Endodermal cell (in vitro differentiated cells): ENCODE results near the gene ADH7. TPM values are rescaled to one million over a fixed set of nuclear protein-coding genes. Genes with fewer than 3 reads are reported as not detected.

ENCODE experiments used
- DNase-seq: peaks from one replicate; pipeline ENCODE4 v3.0.0-alpha.2; 2017
- H3K27ac ChIP-seq: 2 replicates; pipeline ENCODE4 v1.5.1; 2013; ENCODE audit warnings: mild to moderate bottlenecking, low read depth, low read length, moderate library complexity
- H3K27me3 ChIP-seq: 2 replicates; pipeline ENCODE4 v1.6.1; 2013; ENCODE audit warnings: mild to moderate bottlenecking, low read length, moderate library complexity; ENCODE audit not compliant: insufficient read depth, control insufficient read depth, poor library complexity, severe bottlenecking
- H3K36me3 ChIP-seq: 2 replicates; pipeline ENCODE4 v1.7.0; 2013; ENCODE audit warnings: mild to moderate bottlenecking, low read length, moderate library complexity; ENCODE audit not compliant: control insufficient read depth, insufficient read depth
- H3K4me1 ChIP-seq: one replicate; pipeline ENCODE4 v1.7.0; 2013; ENCODE audit warnings: low read length; ENCODE audit not compliant: control insufficient read depth, insufficient read depth
- H3K4me3 ChIP-seq: 2 replicates; pipeline ENCODE4 v1.5.1; 2013; ENCODE audit warnings: mild to moderate bottlenecking, low read length, moderate library complexity
- H3K9ac ChIP-seq: 2 replicates; pipeline ENCODE4 v1.6.1; 2013; ENCODE audit warnings: mild to moderate bottlenecking, low read length, moderate library complexity; ENCODE audit not compliant: poor library complexity, severe bottlenecking; ENCODE audit errors: extremely low read depth
- H3K9me3 ChIP-seq: 2 replicates; pipeline ENCODE4 v1.6.1; 2013; ENCODE audit warnings: mild to moderate bottlenecking, low read length, moderate library complexity; ENCODE audit not compliant: control insufficient read depth
- H3K27ac Mint-ChIP-seq: 2 replicates; pipeline ENCODE4 v1.8.0; 2020; ENCODE audit warnings: mixed read lengths
- H3K27me3 Mint-ChIP-seq: 2 replicates; pipeline ENCODE4 v1.8.0; 2021; ENCODE audit warnings: mild to moderate bottlenecking, mixed read lengths; ENCODE audit not compliant: insufficient read depth
- H3K36me3 Mint-ChIP-seq: 2 replicates; pipeline ENCODE4 v1.8.0; 2020; ENCODE audit warnings: low read depth, mixed read lengths
- H3K4me1 Mint-ChIP-seq: 2 replicates; pipeline ENCODE4 v1.8.0; 2020; ENCODE audit warnings: mixed read lengths
- H3K4me3 Mint-ChIP-seq: 2 replicates; pipeline ENCODE4 v1.8.0; 2020; ENCODE audit warnings: mild to moderate bottlenecking, moderate library complexity, mixed read lengths
- H3K9me3 Mint-ChIP-seq: 2 replicates; pipeline ENCODE4 v1.8.0; 2020; ENCODE audit warnings: mild to moderate bottlenecking, mixed read lengths
- WGBS, 2 experiments: methylation state at CpG; one replicate each; pipeline versions ENCODE4 v1.1.5 to v1.1.7; 2013; ENCODE audit warnings: missing lambda C conversion rate in 2 of 2, mixed read lengths in 1 of 2; ENCODE audit not compliant: insufficient coverage in 1 of 2, insufficient read length in 1 of 2; 5-methylcytosine and 5-hydroxymethylcytosine counted together
- total RNA-seq, 2 donors: library from RNA; stranded (reverse); fragmentation: NEBNext Ultra II Directional in 1 of 2; extraction: Animal tissue kit (Norgen Biotek cat#: 25700) in 1 of 2; gene quantifications; 2 replicates in 1 of 2; 3 replicates in 1 of 2; pipeline ENCODE4 v1.2.1, GENCODE V29; 2021
- TF ChIP-seq, protein P1 (sequence below): fragments of 200-600 bp; sonication (generic); conservative IDR thresholded peaks from 2 replicates; pipeline ENCODE4 v1.5.0; 2021; ENCODE audit warnings: antibody characterized with exemption, mild to moderate bottlenecking

ADH7 gene
- total RNA-seq, 2 donors from 2014 or later: not detected

- Histone ChIP-seq H3K27ac (no peak overlapping the region), H3K36me3 (no peaks in the 10 kb centered on the region), H3K27me3 (no peaks in the 10 kb centered on the region), H3K9me3 (no peaks in the 10 kb centered on the region), H3K4me3 (no peak overlapping the region), H3K4me1 (no peaks in the 10 kb centered on the region), H3K9ac (no peak overlapping the region)
- TF ChIP-seq, protein P1, sequence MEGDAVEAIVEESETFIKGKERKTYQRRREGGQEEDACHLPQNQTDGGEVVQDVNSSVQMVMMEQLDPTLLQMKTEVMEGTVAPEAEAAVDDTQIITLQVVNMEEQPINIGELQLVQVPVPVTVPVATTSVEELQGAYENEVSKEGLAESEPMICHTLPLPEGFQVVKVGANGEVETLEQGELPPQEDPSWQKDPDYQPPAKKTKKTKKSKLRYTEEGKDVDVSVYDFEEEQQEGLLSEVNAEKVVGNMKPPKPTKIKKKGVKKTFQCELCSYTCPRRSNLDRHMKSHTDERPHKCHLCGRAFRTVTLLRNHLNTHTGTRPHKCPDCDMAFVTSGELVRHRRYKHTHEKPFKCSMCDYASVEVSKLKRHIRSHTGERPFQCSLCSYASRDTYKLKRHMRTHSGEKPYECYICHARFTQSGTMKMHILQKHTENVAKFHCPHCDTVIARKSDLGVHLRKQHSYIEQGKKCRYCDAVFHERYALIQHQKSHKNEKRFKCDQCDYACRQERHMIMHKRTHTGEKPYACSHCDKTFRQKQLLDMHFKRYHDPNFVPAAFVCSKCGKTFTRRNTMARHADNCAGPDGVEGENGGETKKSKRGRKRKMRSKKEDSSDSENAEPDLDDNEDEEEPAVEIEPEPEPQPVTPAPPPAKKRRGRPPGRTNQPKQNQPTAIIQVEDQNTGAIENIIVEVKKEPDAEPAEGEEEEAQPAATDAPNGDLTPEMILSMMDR: no peak
- 80 to 88% methylated on average over 1 of the region's 1 CpG for WGBS, 2 experiments
- DNase-seq: no peak
- H3K27me3 Mint-ChIP-seq: no peaks in the 10 kb centered on the region
- H3K4me3 Mint-ChIP-seq: no peak overlapping the region
- peaks cover 6% of the 10 kb centered on the region for H3K9me3 Mint-ChIP-seq
- H3K36me3 Mint-ChIP-seq: no peaks in the 10 kb centered on the region
- H3K27ac Mint-ChIP-seq: no peak overlapping the region
- H3K4me1 Mint-ChIP-seq: no peaks in the 10 kb centered on the region
These were observed 45.1 kb downstream of the ADH7 start for GRCh38 chr4:99390055-99390454.

GRCh38 chr4:99389606-99390005 lies 45.5 kb downstream of the ADH7 start:
- Histone ChIP-seq H3K27me3 (no peaks in the 10 kb centered on the region), H3K36me3 (no peaks in the 10 kb centered on the region), H3K9ac (no peak overlapping the region), H3K4me3 (no peak overlapping the region), H3K4me1 (no peaks in the 10 kb centered on the region), H3K27ac (no peak overlapping the region), H3K9me3 (no peaks in the 10 kb centered on the region)
- H3K9me3 Mint-ChIP-seq: peaks cover 6% of the 10 kb centered on the region
- H3K4me3 Mint-ChIP-seq: no peak overlapping the region
- DNase-seq: no peak
- H3K4me1 Mint-ChIP-seq: no peaks in the 10 kb centered on the region
- no peak overlapping the region for H3K27ac Mint-ChIP-seq
- H3K36me3 Mint-ChIP-seq: no peaks in the 10 kb centered on the region
- TF ChIP-seq, protein P1: no peak
- H3K27me3 Mint-ChIP-seq: no peaks in the 10 kb centered on the region

DNA sequence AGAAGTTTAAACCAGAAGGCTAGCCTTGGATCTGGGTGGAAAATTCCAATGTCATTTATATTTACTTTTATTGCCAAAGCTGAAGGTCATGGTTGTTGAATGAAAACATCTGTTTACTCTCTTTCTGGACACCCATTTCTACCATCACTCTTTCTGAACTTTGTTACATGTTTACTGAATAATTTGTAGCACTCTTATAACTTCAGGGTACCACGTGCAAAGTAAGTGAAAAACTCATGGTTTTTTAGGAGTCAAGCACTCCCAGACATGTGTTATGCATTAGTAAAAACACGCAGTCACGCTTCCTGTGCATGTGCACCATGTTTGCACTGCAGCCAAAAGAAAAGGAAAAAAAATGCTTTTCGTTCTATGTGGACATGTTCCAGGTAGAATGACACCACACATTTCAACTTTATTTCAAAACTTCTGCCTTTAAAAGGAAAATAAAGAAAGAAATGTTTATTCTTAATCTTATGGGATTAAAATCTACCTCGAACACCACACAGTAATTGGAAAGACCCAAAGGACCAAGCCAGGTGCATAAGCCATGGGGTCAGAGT lies 51.2 kb downstream of the ADH7 start:
- TF ChIP-seq, protein P1: no peak
- Mint-ChIP-seq H3K27ac (no peak overlapping the region), H3K27me3 (no peaks in the 10 kb centered on the region), H3K4me3 (no peak overlapping the region), H3K36me3 (no peaks in the 10 kb centered on the region), H3K9me3 (peaks cover 2% of the 10 kb centered on the region), H3K4me1 (peaks cover 8% of the 10 kb centered on the region)
- 87 to 95% methylated on average over 3 to 4 of the region's 5 CpGs for WGBS, 2 experiments
- DNase-seq: no peak
- Histone ChIP-seq H3K36me3 (no peaks in the 10 kb centered on the region), H3K4me3 (no peak overlapping the region), H3K9me3 (peaks cover 14% of the 10 kb centered on the region), H3K4me1 (peaks cover 11% of the 10 kb centered on the region), H3K9ac (no peak overlapping the region), H3K27me3 (no peaks in the 10 kb centered on the region), H3K27ac (no peak overlapping the region)
